ENCODE measurements around the gene KCNK6.

The KCNK6 gene

DNA sequence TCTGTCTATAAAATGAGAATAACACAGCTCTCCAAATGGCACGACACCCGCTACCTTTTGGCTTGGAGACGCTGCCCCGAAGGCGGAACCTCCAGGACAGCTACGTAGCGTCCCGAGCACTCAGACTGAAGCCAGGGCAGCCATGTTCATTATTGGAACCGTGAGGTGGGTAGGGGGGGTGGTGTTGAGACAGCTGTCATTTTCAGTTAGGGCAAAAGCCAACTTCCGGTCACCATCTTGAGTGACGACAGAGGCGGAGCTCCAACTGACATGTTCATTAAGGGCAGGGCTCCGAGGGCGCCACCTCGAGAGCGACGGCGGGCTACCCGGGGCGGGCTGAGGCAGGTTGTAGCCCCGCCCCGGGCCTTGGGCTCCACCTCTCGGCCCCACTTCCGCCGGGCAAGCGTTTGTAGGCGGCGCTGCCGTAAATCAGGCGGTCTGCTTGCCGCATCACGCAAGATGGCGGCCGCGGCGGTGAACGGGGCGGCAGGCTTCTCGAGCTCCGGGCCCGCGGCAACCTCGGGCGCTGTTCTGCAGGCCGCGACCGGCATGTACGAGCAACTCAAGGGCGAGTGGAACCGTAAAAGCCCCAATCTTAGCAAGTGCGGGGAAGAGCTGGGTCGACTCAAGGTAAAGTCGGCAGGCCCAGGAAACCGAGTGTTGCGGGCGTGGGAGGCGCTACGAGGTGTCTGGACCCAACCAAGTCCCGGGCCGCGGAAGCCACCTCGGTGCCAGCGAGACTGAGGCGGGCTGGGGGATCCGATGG lies 54.9 kb downstream of the KCNK6 start, which contains the start of gene PSMD8:
TSS of gene PSMD8 (plus strand) at position 240 of the 766 bp plus-strand sequence. CDS start at position 271, 31 bp downstream.
- Histone ChIP-seq H3K4me3 (peak within 1 kb of the TSS; percentile 66 to 95), H3K36me3 (peaks cover 19 to 33% (median 26%) of the 10 kb centered on the region in 3 donors), H3K27ac (peak within 1 kb of the TSS; percentile 82 to 91), H3K9me3 (no peaks in the 10 kb centered on the region), H3K27me3 (no peaks in the 10 kb centered on the region), H3K4me1 (peaks cover 0 to 25% (median 20%) of the 10 kb centered on the region in 4 donors)
- peak; percentile 99 to 100 for DNase-seq
- intact Hi-C loops (cut with DNase I; ENCODE audit: low total_unique reads) = loop anchor here (2.0 to 5.0 kb wide), 2 partner anchors 37 to 142 kb away; partner anchors contain the start of gene CATSPERG
- peak in 1 of 2 experiments; percentile 11 for TF ChIP-seq CTCF (IDR thresholded peaks at IDR 0.05)

DNA sequence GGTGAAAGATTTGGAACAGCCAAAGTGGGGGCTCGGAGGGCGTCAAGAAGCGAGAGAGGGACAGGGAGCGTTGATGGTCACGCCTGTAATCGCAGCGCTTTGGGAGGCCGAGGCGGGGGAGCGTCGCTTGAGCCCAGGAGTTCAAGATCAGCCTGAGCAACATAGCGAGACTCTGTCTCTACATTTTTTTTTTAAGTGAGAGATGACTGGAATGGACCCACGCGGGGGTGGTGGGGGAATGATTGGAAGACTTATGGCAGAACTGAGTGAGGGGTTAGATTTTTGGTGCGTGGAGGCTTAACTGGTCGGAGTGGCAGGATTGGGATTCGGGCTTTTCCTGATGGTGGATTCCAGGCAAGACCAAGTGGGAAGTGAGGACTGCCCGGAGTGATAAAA lies 55.5 kb downstream of the KCNK6 start:
- H3K27ac ChIP-seq = peak overlapping the region; percentile 82 to 91
- no peaks in the 10 kb centered on the region for H3K27me3 ChIP-seq
- peak overlapping the region; percentile 66 to 95 for H3K4me3 ChIP-seq
- no peak for TF ChIP-seq CTCF (IDR thresholded peaks at IDR 0.05)
- intact Hi-C loops (cut with DNase I; ENCODE audit: low total_unique reads) = loop anchor here (2.0 kb wide), 1 partner anchor 142 kb away; no protein-coding TSS in a partner anchor
- H3K9me3 ChIP-seq = no peaks in the 10 kb centered on the region
- peaks cover 0 to 25% (median 20%) of the 10 kb centered on the region in 4 donors for H3K4me1 ChIP-seq
- peaks cover 25 to 39% (median 31%) of the 10 kb centered on the region in 3 donors for H3K36me3 ChIP-seq
- no peak for DNase-seq

DNA sequence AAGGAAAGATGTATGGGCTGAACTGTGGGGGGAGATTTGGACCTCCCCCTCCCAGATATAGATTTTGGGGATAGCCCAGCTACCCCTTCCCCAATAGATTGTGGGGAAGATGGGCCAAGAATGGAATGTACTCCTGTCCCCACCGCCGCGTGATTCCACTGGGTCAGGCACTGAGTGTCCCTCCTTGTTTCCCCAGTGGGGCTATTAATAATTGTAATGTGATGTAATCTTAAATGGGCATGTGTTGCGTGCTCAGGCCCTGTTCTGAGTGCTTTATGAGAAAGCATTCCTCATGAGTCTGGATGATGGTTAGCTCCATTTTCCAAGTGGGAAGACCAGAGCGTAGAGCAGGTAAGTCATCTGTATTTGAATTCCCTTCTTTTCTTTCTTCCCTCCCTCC lies 56.1 kb downstream of the KCNK6 start:
- Histone ChIP-seq H3K27ac (peak overlapping the region in 1 of 2 donors; percentile 82), H3K4me3 (peak overlapping the region; percentile 66 to 95), H3K36me3 (peaks cover 31 to 45% (median 34%) of the 10 kb centered on the region in 3 donors), H3K27me3 (no peaks in the 10 kb centered on the region), H3K9me3 (no peaks in the 10 kb centered on the region), H3K4me1 (peaks cover 0 to 25% (median 20%) of the 10 kb centered on the region in 4 donors)
- TF ChIP-seq CTCF (IDR thresholded peaks at IDR 0.05) = no peak
- intact Hi-C loops (cut with DNase I; ENCODE audit: low total_unique reads) = loop anchor here (2.0 kb wide), 1 partner anchor 143 kb away; no protein-coding TSS in a partner anchor
- DNase-seq = no peak

GRCh38 chr19:38376576-38376975 lies 56.9 kb downstream of the KCNK6 start:
- no peak overlapping the region for H3K4me3 ChIP-seq
- DNase-seq = no peak
- H3K9me3 ChIP-seq = no peaks in the 10 kb centered on the region
- no peak overlapping the region for H3K27ac ChIP-seq
- no peak for TF ChIP-seq CTCF (IDR thresholded peaks at IDR 0.05)
- intact Hi-C loops (cut with DNase I; ENCODE audit: low total_unique reads) = no loop called here
- H3K4me1 ChIP-seq = peaks cover 0 to 25% (median 20%) of the 10 kb centered on the region in 4 donors
- H3K36me3 ChIP-seq = peaks cover 39 to 53% (median 42%) of the 10 kb centered on the region in 3 donors
- no peaks in the 10 kb centered on the region for H3K27me3 ChIP-seq

DNA sequence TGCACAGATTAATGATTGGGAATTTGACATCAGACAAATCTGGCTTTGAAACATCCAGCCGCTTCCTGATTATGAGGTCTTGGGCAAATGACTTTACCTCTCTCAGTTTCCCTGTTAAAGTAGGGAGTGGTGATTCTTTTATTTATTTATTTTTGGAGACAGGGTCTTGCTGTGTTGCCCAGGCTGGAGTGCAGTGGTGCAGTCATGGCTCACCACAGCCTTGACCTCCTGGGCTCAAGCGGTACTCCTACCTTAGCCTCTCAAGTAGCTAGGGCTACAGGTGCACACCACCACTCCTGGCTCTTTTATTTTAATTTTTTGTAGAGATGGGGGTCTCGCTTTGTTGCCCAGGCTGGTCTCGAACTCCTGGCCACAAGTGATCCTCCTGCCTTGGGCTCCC lies 57.4 kb downstream of the KCNK6 start:
- Histone ChIP-seq H3K27me3 (no peaks in the 10 kb centered on the region), H3K4me3 (no peak overlapping the region), H3K36me3 (peaks cover 44 to 58% (median 47%) of the 10 kb centered on the region in 3 donors), H3K4me1 (peaks cover 0 to 25% (median 20%) of the 10 kb centered on the region in 4 donors), H3K9me3 (no peaks in the 10 kb centered on the region), H3K27ac (no peak overlapping the region)
- intact Hi-C loops (cut with DNase I; ENCODE audit: low total_unique reads) = no loop called here
- TF ChIP-seq CTCF (IDR thresholded peaks at IDR 0.05) = no peak
- DNase-seq = no peak

All from tibial artery (tissue), 4 donors.